HCT116 (cell line): ENCODE data around the gene CALHM1. TPM values are rescaled to one million over a fixed set of nuclear protein-coding genes. Genes with fewer than 3 reads are reported as not detected.

ENCODE experiments used
- ATAC-seq: fragments of 200-7000 bp; cut with Tn5 transposase; 2 replicates; pipeline ENCODE4 v1.9.1; 2020; ENCODE audit warnings: mild to moderate bottlenecking, moderate library complexity
- BruUV-seq: library from RNA; stranded (reverse); fragments of 400-500 nt; replicated peaks from 2 replicates; lab custom pipeline; 2021; lab: Mats Ljungman, UMichigan
- CTCF ChIA-PET: fragments of 300-600 bp; sonication (Branson Sonifier 250); formaldehyde crosslinking; loops from one replicate; lab custom pipeline; 2021; ENCODE audit warnings: antibody characterized with exemption; lab: Charles Lee
- POLR2A ChIA-PET: fragments of 300-600, 350-600 bp; sonication (Branson Sonifier 250); formaldehyde crosslinking; loops from one replicate; lab custom pipeline; 2021; ENCODE audit warnings: antibody characterized with exemption; lab: Charles Lee
- RAD21 ChIA-PET, 2 experiments: fragments of 300-600 bp; sonication (Branson Sonifier 250); formaldehyde crosslinking; loops; one replicate each; lab custom pipeline; 2023; ENCODE audit warnings: low total read pairs in 2 of 2; ENCODE audit not compliant: uncharacterized antibody in 2 of 2, unreplicated experiment in 2 of 2, low non-redundant PET in 1 of 2; lab: Charles Lee
- DNase-seq: peaks from one replicate; pipeline ENCODE4 v3.0.0-alpha.2; 2010; ENCODE audit warnings: low read depth, low spot score
- H2AFZ ChIP-seq: fragments of 200-600 bp; shearing (Covaris generic), sonication (generic); 2 replicates; pipeline ENCODE4 v1.6.1; 2017; ENCODE audit warnings: low read depth, mixed run types, mixed read lengths, antibody characterized with exemption, low read length; ENCODE audit not compliant: poor library complexity, severe bottlenecking
- H3K27ac ChIP-seq: 2 replicates; pipeline ENCODE4 v1.5.1; 2012; ENCODE audit warnings: low read depth, low read length
- H3K27me3 ChIP-seq: fragments of 200-600 bp; sonication (generic); 2 replicates; pipeline ENCODE4 v1.6.1; 2016; ENCODE audit warnings: mixed run types, low read length, mixed read lengths; ENCODE audit not compliant: insufficient read depth
- H3K36me3 ChIP-seq, 2 experiments: fragments of 200-500 bp in 1 of 2; fragments of 200-600 bp in 1 of 2; sonication (Bioruptor generic) in 1 of 2; sonication (generic) in 1 of 2; 2 replicates each; pipeline versions ENCODE4 v1.5.1 to v1.6.1; 2014 to 2016; ENCODE audit warnings: low read length in 2 of 2, inconsistent platforms in 1 of 2, mixed read lengths in 1 of 2, mixed run types in 1 of 2; ENCODE audit not compliant: insufficient read depth in 2 of 2, control insufficient read depth in 1 of 2
- H3K4me1 ChIP-seq, 2 experiments: fragments of 200-600 bp in 1 of 2; sonication (generic) in 1 of 2; 2 replicates each; pipeline versions ENCODE4 v1.5.1 to v1.6.1; 2012 to 2017; ENCODE audit warnings: low read length in 2 of 2, inconsistent platforms in 1 of 2, mild to moderate bottlenecking in 1 of 2, mixed read lengths in 1 of 2, mixed run types in 1 of 2, moderate library complexity in 1 of 2; ENCODE audit not compliant: insufficient read depth in 2 of 2, control insufficient read depth in 1 of 2
- H3K4me2 ChIP-seq: fragments of 200-600 bp; sonication (generic); 2 replicates; pipeline ENCODE4 v1.6.1; 2017; ENCODE audit warnings: mixed run types, low read length, mixed read lengths
- H3K4me3 ChIP-seq, 2 experiments: fragments of 200-600 bp in 1 of 2; sonication (generic) in 1 of 2; replicated peaks in 1 of 2; 2 replicates each; pipeline ENCODE4 v1.5.1; 2011 to 2016; ENCODE audit warnings: low read length in 2 of 2, control low read depth in 1 of 2, low read depth in 1 of 2, mild to moderate bottlenecking in 1 of 2, mixed read lengths in 1 of 2, mixed run types in 1 of 2
- H3K79me2 ChIP-seq: fragments of 200-600 bp; sonication (generic); 2 replicates; pipeline ENCODE4 v1.6.1; 2017; ENCODE audit warnings: mild to moderate bottlenecking, mixed run types, low read length, moderate library complexity, mixed read lengths; ENCODE audit not compliant: insufficient read depth
- H3K9ac ChIP-seq: fragments of 200-600 bp; sonication (generic); 2 replicates; pipeline ENCODE4 v1.6.1; 2016; ENCODE audit warnings: low read length, mixed read lengths
- H3K9me2 ChIP-seq: fragments of 200-600 bp; sonication (generic), shearing (Covaris generic); 2 replicates; pipeline ENCODE4 v1.6.1; 2017; ENCODE audit warnings: mixed run types, mild to moderate bottlenecking, moderate library complexity; ENCODE audit not compliant: insufficient read depth
- H3K9me3 ChIP-seq, 2 experiments: fragments of 200-500 bp in 1 of 2; fragments of 200-600 bp in 1 of 2; sonication (Bioruptor generic) in 1 of 2; sonication (generic) in 1 of 2; 2 replicates each; pipeline ENCODE4 v1.6.1; 2014 to 2017; ENCODE audit warnings: low read length in 2 of 2, mixed read lengths in 2 of 2, inconsistent platforms in 1 of 2, low read depth in 1 of 2, mild to moderate bottlenecking in 1 of 2, mixed run types in 1 of 2, moderate library complexity in 1 of 2; ENCODE audit not compliant: control insufficient read depth in 1 of 2, insufficient read depth in 1 of 2
- H4K20me1 ChIP-seq: fragments of 200-600 bp; sonication (generic), shearing (Covaris generic); 2 replicates; pipeline ENCODE4 v1.6.1; 2017; ENCODE audit warnings: mixed run types, mild to moderate bottlenecking, moderate library complexity; ENCODE audit not compliant: insufficient read depth
- CBX3 ChIP-seq: IDR thresholded peaks from 2 replicates; pipeline ENCODE4 v1.6.1; 2012; ENCODE audit warnings: low read depth
- POLR2AphosphoS5 ChIP-seq: IDR thresholded peaks from 2 replicates; pipeline ENCODE4 v1.6.1; 2011; ENCODE audit warnings: mild to moderate bottlenecking, low read depth, low read length, moderate library complexity
- TCF7L2 ChIP-seq: IDR thresholded peaks from 2 replicates; pipeline ENCODE4 v1.7.0; 2011; ENCODE audit warnings: borderline replicate concordance, inconsistent platforms; ENCODE audit not compliant: insufficient read depth, insufficient read length; ENCODE audit errors: extremely low read depth
- intact Hi-C: fragments of 100-400 bp; cut with micrococcal nuclease; formaldehyde crosslinking; loops from 2 replicates; pipeline ENCODE4 v1.10.0; 2022
- total RNA-seq: library from RNA; stranded (reverse); gene quantifications from one replicate; pipeline ENCODE4 v1.2.1, GENCODE V29; 2021; ENCODE audit not compliant: unreplicated experiment
- TF ChIP-seq, protein P1 (sequence below), 3 experiments: fragments of 200-600 bp in 1 of 3; sonication (generic) in 1 of 3; IDR thresholded peaks in 2 of 3; conservative IDR thresholded peaks in 1 of 3; 2 replicates each; pipeline ENCODE4 v1.5.1; 2012 to 2017; ENCODE audit warnings: low read depth in 2 of 3, low read length in 2 of 3, antibody characterized with exemption in 1 of 3, borderline replicate concordance in 1 of 3, control low read depth in 1 of 3, mild to moderate bottlenecking in 1 of 3, mixed read lengths in 1 of 3, mixed run types in 1 of 3, moderate library complexity in 1 of 3; ENCODE audit not compliant: insufficient read depth in 1 of 3
- TF ChIP-seq, protein P2 (sequence below): IDR thresholded peaks from 2 replicates; pipeline ENCODE4 v1.6.1; 2012

The CALHM1 gene
- total RNA-seq, 1 experiment from 2014 or later: not detected

DNA sequence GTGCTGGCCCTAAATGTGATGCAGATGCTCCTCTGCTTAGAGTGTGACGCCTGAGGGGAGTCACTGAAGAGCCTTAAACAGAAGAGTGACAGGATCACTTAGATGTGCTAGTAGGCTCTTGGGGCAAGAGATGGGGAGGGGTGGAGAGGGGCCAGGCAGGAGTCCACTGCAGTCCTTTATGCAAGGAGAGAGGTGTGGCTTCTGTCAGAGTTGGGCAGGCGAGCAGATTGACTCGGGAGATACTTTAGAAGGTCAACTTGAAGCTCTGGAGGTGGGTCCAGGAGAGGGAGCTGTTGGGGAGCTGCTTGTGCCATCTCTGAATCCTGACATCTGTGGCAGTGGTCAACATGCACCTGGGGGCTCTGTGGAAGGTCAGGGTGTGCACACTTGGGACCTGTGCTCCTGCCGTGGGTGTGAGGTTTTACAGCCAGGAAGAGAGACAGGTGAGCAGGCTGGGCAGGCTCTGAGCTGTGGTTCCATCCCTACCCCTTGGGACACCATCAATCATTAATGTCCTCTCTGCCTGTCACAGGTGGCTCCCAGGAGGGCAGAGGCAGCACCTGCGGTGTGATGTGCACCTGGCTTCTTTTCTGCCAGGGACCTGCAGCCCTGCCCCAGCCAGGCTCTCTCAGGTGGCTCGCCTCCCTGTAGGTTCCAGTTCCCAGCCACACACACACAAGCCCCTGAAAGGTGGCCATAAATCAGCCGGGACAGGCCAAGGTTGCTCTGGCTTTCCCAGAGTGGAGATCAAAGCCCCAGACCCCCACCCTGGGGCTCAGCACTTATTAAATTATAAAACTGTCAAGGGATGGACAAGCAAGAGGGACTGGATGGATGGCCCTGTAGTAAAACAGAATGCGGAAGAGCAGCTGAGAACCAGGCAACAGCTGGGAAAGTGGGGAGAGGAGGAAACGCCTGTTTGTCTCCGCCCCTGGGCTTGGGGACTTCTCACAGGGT is 48.8 kb upstream of the CALHM1 start:
- Histone ChIP-seq H3K4me1 (peaks cover 11 to 19% of the 10 kb centered on the region in 2 experiments), H2AFZ (no peak overlapping the region), H3K9me2 (no peaks in the 10 kb centered on the region), H3K9me3 (no peaks in the 10 kb centered on the region), H3K27me3 (no peaks in the 10 kb centered on the region), H3K9ac (no peak overlapping the region), H3K4me3 (no peak overlapping the region), H3K4me2 (no peak overlapping the region), H3K79me2 (no peaks in the 10 kb centered on the region), H4K20me1 (no peaks in the 10 kb centered on the region), H3K36me3 (no peaks in the 10 kb centered on the region), H3K27ac (no peak overlapping the region)
- peak; percentile 16; the same call in 1 of the 2 replicates for ATAC-seq
- CTCF ChIA-PET: interaction anchor here (0.9 kb wide), 1 partner anchor 35 kb away, joined by 3 read pairs; no protein-coding TSS in a partner anchor
- BruUV-seq: no TSS peak
- no peak for DNase-seq
- POLR2A ChIA-PET: no interaction called here
- intact Hi-C loops: loop anchor here (2.0 kb wide), 2 partner anchors 57 to 85 kb away; no protein-coding TSS in a partner anchor
- RAD21 ChIA-PET: no interaction called here
- TF ChIP-seq POLR2AphosphoS5 (no peak), TCF7L2 (peak; percentile 81), CBX3 (no peak)
- TF ChIP-seq, protein P1, sequence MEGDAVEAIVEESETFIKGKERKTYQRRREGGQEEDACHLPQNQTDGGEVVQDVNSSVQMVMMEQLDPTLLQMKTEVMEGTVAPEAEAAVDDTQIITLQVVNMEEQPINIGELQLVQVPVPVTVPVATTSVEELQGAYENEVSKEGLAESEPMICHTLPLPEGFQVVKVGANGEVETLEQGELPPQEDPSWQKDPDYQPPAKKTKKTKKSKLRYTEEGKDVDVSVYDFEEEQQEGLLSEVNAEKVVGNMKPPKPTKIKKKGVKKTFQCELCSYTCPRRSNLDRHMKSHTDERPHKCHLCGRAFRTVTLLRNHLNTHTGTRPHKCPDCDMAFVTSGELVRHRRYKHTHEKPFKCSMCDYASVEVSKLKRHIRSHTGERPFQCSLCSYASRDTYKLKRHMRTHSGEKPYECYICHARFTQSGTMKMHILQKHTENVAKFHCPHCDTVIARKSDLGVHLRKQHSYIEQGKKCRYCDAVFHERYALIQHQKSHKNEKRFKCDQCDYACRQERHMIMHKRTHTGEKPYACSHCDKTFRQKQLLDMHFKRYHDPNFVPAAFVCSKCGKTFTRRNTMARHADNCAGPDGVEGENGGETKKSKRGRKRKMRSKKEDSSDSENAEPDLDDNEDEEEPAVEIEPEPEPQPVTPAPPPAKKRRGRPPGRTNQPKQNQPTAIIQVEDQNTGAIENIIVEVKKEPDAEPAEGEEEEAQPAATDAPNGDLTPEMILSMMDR (IDR thresholded peaks at IDR 0.05 in 2 of 3, conservative IDR thresholded peaks at IDR 0.05 in 1 of 3; ENCODE audit: borderline replicate concordance in 1 of 3, insufficient read depth in 1 of 3, low read depth in 2 of 3, low read length in 2 of 3): peak in 2 of 3 experiments; percentile 20 to 25; a peak in 1 of 6 replicates
- TF ChIP-seq, protein P2, sequence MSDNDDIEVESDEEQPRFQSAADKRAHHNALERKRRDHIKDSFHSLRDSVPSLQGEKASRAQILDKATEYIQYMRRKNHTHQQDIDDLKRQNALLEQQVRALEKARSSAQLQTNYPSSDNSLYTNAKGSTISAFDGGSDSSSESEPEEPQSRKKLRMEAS: no peak
